ENCODE measurements around the gene CARMIL1.

CARMIL1 gene

DNA sequence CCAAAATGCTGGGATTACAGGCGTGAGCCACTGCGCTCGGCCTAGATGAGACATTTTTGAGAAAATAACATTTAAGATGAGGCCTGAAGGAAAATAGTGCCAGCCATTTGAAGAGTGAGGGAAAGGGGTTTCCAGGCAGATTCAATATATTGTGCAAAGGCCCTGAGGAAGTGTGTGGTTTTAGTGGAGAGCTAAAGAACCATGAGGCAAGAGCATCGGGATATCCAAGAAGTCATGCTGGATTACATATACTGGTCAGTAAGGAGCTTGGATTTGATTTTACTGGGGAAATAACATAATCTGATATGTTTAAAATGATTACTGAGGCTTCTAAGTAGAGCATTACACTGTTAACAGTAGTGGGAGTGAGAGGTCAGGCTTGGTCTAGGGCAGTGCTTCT is 47.0 kb downstream of the CARMIL1 start:
- no peaks in the 10 kb centered on the region for H3K9me3 ChIP-seq (ENCODE audit: control insufficient read depth in 1 of 2, low read length in 2 of 2)
- no peak overlapping the region for H3K4me3 ChIP-seq (ENCODE audit: low read depth in 1 of 2, low read length in 2 of 2)
- H3K27me3 ChIP-seq (ENCODE audit: low read depth, low read length): no peaks in the 10 kb centered on the region
- H3K27ac ChIP-seq (ENCODE audit: low read length): no peak overlapping the region
- peaks cover 0 to 2% of the 10 kb centered on the region in 2 donors for H3K4me1 ChIP-seq (ENCODE audit: control insufficient read depth in 1 of 2, insufficient read depth in 2 of 2, low read length in 2 of 2)
- no peaks in the 10 kb centered on the region for H3K36me3 ChIP-seq (ENCODE audit: control insufficient read depth in 1 of 2, insufficient read depth in 2 of 2, low read length in 2 of 2)

DNA sequence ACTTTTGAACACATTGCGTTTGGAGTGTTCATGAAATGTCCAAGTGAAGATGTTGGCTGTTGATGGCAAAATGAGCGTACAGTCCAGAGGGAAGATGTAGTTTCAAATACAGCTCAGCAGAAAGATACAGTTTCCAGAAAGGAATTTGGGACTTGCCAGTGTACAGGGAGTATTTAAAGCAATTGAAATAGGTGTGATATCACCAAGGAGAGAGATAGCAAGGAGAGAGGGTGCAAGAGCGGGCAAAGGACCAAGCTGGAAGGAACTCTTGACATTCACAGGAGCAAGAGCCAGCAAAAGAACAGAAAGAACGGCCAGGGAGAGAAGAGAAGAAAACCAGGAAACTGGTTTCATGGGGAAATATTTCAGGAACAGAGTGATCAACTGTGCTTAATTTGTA is 47.8 kb downstream of the CARMIL1 start:
- no peaks in the 10 kb centered on the region for H3K9me3 ChIP-seq (ENCODE audit: control insufficient read depth in 1 of 2, low read length in 2 of 2)
- H3K27me3 ChIP-seq (ENCODE audit: low read depth, low read length): no peaks in the 10 kb centered on the region
- no peaks in the 10 kb centered on the region for H3K36me3 ChIP-seq (ENCODE audit: control insufficient read depth in 1 of 2, insufficient read depth in 2 of 2, low read length in 2 of 2)
- H3K4me3 ChIP-seq (ENCODE audit: low read depth in 1 of 2, low read length in 2 of 2): no peak overlapping the region
- H3K4me1 ChIP-seq (ENCODE audit: control insufficient read depth in 1 of 2, insufficient read depth in 2 of 2, low read length in 2 of 2): peaks cover 0 to 7% of the 10 kb centered on the region in 2 donors
- H3K27ac ChIP-seq (ENCODE audit: low read length): no peak overlapping the region

DNA sequence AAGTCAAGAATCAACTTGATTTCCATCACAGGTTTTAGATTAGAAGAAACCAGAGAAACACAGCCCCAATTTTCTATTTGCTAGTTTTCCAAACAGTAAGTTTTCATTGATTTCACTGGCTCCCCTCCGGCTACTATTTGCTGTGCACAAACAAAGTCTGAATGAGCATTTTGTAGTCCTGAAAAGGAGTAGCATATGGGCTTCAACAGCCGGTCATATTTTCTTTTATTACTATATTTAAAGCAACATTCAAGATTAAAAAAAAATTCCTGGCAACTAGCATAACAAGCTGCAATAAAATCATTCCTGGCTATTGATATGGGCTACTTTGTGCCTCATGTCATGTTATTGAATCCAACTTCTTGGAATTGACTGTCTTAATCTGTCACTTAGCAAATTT is 48.3 kb downstream of the CARMIL1 start:
- no peaks in the 10 kb centered on the region for H3K9me3 ChIP-seq (ENCODE audit: control insufficient read depth in 1 of 2, low read length in 2 of 2)
- no peak overlapping the region for H3K27ac ChIP-seq (ENCODE audit: low read length)
- H3K36me3 ChIP-seq (ENCODE audit: control insufficient read depth in 1 of 2, insufficient read depth in 2 of 2, low read length in 2 of 2): no peaks in the 10 kb centered on the region
- H3K27me3 ChIP-seq (ENCODE audit: low read depth, low read length): no peaks in the 10 kb centered on the region
- no peak overlapping the region for H3K4me3 ChIP-seq (ENCODE audit: low read depth in 1 of 2, low read length in 2 of 2)
- peaks cover 0 to 7% of the 10 kb centered on the region in 2 donors for H3K4me1 ChIP-seq (ENCODE audit: control insufficient read depth in 1 of 2, insufficient read depth in 2 of 2, low read length in 2 of 2)

DNA sequence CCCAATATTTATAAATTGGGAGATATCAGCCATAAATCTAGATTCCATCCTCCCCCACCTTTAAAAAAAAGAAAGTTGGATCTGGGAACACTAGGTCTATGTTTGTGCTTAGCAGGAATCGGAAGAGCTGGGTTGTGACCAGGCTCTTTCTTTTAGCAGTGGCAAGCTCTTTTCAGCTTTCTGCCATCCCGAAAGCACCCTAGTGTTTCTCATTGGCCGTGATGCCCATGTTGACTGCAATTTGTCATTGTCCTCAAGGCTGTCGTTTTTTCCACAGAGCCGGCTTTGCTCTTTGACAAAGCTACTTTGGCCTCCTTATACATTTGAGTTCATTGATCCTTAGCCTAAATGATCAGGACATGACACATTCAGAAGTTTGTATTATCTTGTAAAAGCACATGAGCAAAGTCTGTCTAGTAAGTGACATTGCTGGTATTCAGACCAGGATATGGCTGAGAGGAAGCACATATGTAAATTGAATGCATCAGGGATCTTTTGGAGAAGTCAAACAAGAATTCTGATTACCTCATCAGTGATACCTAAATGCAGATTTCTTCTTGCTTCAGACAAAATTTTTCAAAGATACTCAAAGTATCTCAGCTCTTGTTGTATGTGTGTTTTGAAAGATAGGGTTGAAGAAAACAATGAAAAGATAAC is 50.1 kb downstream of the CARMIL1 start:
- peaks cover 0 to 12% of the 10 kb centered on the region in 2 donors for H3K4me1 ChIP-seq (ENCODE audit: control insufficient read depth in 1 of 2, insufficient read depth in 2 of 2, low read length in 2 of 2)

DNA sequence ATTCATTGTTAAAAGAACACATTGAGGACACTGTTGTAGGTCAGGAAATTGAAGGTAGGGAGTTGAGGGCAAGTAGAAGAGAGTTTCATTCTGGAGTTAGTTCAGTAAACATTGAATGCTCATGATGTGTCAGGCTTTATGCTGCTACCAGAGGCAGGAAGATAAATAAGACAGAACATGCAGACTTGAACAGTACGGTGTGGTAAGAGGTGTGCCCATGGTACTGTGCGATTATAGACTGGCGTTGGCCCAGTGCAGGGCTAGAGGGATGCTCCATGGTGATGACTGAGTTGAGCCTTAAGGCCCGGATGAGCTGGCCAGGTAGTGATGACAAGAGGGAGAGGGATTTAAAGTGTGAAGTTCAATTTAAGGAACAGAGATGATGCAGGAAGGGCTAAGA is 50.8 kb downstream of the CARMIL1 start:
- H3K27me3 ChIP-seq (ENCODE audit: low read depth, low read length): no peaks in the 10 kb centered on the region
- no peaks in the 10 kb centered on the region for H3K9me3 ChIP-seq (ENCODE audit: control insufficient read depth in 1 of 2, low read length in 2 of 2)
- H3K4me1 ChIP-seq (ENCODE audit: control insufficient read depth in 1 of 2, insufficient read depth in 2 of 2, low read length in 2 of 2): peaks cover 0 to 12% of the 10 kb centered on the region in 2 donors
- H3K36me3 ChIP-seq (ENCODE audit: control insufficient read depth in 1 of 2, insufficient read depth in 2 of 2, low read length in 2 of 2): no peaks in the 10 kb centered on the region
- H3K27ac ChIP-seq (ENCODE audit: low read length): no peak overlapping the region
- no peak overlapping the region for H3K4me3 ChIP-seq (ENCODE audit: low read depth in 1 of 2, low read length in 2 of 2)

More for the DNA sequence above, 50.1 kb downstream of the CARMIL1 start:
- Histone ChIP-seq H3K27me3 (ENCODE audit: low read depth, low read length) (no peaks in the 10 kb centered on the region), H3K9me3 (ENCODE audit: control insufficient read depth in 1 of 2, low read length in 2 of 2) (no peaks in the 10 kb centered on the region), H3K27ac (ENCODE audit: low read length) (no peak overlapping the region), H3K4me3 (ENCODE audit: low read depth in 1 of 2, low read length in 2 of 2) (no peak overlapping the region), H3K36me3 (ENCODE audit: control insufficient read depth in 1 of 2, insufficient read depth in 2 of 2, low read length in 2 of 2) (no peaks in the 10 kb centered on the region)

DNA sequence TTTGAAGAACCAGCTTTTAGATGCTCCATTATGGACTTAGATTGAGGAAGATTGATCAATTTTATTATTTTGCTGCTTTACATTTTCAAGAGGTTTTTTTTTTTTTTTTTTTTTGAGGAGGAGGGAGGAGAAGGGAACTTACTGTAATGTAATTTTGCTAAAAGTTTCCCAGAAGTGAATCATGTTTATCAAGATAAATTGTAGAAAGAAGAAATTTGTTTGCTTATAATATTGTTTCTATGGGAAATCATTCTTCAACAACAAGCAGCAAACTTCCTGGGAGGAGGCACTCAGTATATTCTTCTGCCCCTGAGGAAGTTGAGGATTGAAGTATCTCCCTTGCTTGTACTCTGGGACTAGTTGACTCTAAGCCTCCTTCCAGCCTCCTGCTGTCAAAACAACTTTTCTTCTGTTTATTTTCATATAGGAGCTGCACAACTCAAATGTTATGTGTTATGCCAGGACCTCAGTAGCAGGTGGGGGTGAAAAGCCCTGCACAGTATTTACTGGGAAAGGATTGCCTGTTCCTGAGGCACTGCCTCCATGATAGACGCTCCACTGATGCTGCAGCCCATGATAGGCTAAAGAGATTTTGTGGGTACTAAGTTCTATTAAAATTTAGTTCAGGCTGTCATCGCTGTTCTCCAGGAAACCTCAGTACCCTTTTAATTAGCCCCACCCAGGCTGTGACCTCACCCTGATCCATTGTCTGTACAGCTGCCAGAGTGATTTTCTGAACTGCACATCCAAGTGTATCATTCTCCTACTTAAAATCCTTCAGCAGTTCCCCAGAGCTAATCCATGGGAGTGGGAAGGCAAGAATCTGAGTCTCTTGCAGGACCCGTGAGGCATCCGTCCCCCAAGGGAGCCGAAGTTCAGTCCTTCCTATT is 51.9 kb downstream of the CARMIL1 start:
- Histone ChIP-seq H3K9me3 (ENCODE audit: control insufficient read depth in 1 of 2, low read length in 2 of 2) (no peaks in the 10 kb centered on the region), H3K4me1 (ENCODE audit: control insufficient read depth in 1 of 2, insufficient read depth in 2 of 2, low read length in 2 of 2) (peaks cover 0 to 12% of the 10 kb centered on the region in 2 donors), H3K27ac (ENCODE audit: low read length) (no peak overlapping the region), H3K36me3 (ENCODE audit: control insufficient read depth in 1 of 2, insufficient read depth in 2 of 2, low read length in 2 of 2) (no peaks in the 10 kb centered on the region), H3K27me3 (ENCODE audit: low read depth, low read length) (no peaks in the 10 kb centered on the region), H3K4me3 (ENCODE audit: low read depth in 1 of 2, low read length in 2 of 2) (no peak overlapping the region)

DNA sequence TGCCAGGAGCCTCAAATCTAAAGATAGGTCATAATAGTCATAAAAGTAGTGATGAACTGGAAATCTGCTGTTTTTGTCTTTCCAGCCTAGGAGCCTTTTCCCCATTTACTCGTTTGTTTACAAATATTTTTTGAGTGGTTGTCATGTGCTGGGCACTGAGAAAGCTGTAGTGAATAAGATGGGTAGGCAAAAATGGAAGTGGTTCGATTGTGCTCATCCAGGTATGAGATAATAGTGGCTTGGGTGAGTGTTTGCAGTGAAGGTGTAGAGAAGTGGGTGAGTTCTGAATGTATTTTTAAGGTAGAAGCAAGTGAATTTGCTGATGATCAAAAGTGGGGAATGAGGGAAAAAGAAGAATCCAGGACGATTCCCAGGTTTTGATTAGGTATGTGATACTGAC is 53.0 kb downstream of the CARMIL1 start:
- H3K4me1 ChIP-seq (ENCODE audit: control insufficient read depth in 1 of 2, insufficient read depth in 2 of 2, low read length in 2 of 2): peaks cover 0 to 12% of the 10 kb centered on the region in 2 donors

DNA sequence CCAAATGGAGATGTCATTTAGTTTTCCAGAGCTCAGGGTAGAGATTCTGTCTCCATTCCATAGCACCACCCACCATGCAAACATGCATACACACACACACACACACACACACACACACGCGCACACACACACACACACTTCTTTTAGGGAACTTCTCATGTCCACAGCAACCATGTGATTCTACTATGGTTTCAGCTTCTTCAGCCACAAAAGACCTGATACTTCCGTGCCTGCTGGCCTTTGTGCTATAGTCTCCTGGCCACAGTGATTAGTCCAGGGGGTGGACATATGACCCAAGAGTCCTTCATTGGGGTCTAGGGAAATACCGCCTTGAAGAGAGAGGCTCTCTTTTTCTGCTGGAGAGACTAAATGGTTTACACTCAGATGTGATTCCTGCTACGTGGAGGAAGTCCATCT is 53.5 kb downstream of the CARMIL1 start:
- H3K4me3 ChIP-seq (ENCODE audit: low read depth in 1 of 2, low read length in 2 of 2): no peak overlapping the region
- no peak overlapping the region for H3K27ac ChIP-seq (ENCODE audit: low read length)
- H3K27me3 ChIP-seq (ENCODE audit: low read depth, low read length): no peaks in the 10 kb centered on the region
- H3K36me3 ChIP-seq (ENCODE audit: control insufficient read depth in 1 of 2, insufficient read depth in 2 of 2, low read length in 2 of 2): no peaks in the 10 kb centered on the region
- peaks cover 0 to 12% of the 10 kb centered on the region in 2 donors for H3K4me1 ChIP-seq (ENCODE audit: control insufficient read depth in 1 of 2, insufficient read depth in 2 of 2, low read length in 2 of 2)
- H3K9me3 ChIP-seq (ENCODE audit: control insufficient read depth in 1 of 2, low read length in 2 of 2): no peaks in the 10 kb centered on the region

More for the DNA sequence above, 53.0 kb downstream of the CARMIL1 start:
- no peak overlapping the region for H3K27ac ChIP-seq (ENCODE audit: low read length)
- H3K27me3 ChIP-seq (ENCODE audit: low read depth, low read length): no peaks in the 10 kb centered on the region
- H3K4me3 ChIP-seq (ENCODE audit: low read depth in 1 of 2, low read length in 2 of 2): no peak overlapping the region
- no peaks in the 10 kb centered on the region for H3K36me3 ChIP-seq (ENCODE audit: control insufficient read depth in 1 of 2, insufficient read depth in 2 of 2, low read length in 2 of 2)
- no peaks in the 10 kb centered on the region for H3K9me3 ChIP-seq (ENCODE audit: control insufficient read depth in 1 of 2, low read length in 2 of 2)

DNA sequence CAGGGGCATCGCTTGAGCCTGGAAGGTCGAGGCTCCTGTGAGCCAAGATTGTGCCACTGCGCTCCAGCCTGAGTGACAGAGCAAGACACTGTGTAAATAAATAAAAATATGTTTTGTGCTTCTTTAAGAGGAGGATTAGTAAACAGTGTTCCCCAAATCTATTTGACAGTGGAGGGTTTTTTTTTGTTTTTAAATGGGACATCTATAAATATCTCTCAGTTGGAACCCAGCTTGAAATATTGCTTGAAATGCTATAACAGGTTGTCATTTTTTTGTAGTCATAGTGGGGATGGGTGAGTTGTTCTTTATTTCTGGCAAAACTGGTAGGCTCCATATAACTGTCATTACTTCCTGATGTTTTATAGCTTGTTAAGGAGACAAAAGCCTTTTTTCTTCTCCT is 54.3 kb downstream of the CARMIL1 start:
- Histone ChIP-seq H3K27ac (ENCODE audit: low read length) (no peak overlapping the region), H3K4me3 (ENCODE audit: low read depth in 1 of 2, low read length in 2 of 2) (no peak overlapping the region), H3K9me3 (ENCODE audit: control insufficient read depth in 1 of 2, low read length in 2 of 2) (no peaks in the 10 kb centered on the region), H3K27me3 (ENCODE audit: low read depth, low read length) (no peaks in the 10 kb centered on the region), H3K36me3 (ENCODE audit: control insufficient read depth in 1 of 2, insufficient read depth in 2 of 2, low read length in 2 of 2) (no peaks in the 10 kb centered on the region), H3K4me1 (ENCODE audit: control insufficient read depth in 1 of 2, insufficient read depth in 2 of 2, low read length in 2 of 2) (peaks cover 0 to 12% of the 10 kb centered on the region in 2 donors)

DNA sequence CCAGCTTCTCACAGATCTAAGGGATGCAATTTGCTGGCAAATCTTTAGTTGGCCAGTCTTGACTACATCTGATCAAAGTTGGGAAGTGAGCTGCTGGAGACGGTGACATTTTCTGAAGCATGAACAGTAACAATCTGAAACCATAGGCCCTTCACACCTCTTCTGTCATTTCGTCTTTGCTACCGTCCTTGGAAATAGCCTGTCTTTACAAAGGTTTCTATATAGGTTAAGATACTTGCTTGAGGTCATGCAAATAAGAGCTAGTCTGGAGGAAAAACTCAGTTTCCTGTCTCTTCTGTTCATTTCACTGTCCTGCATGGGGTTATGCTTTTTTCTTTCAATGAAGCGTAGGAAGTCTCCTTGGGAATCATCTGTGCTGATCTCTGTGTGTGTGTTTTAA is 55.6 kb downstream of the CARMIL1 start:
- H3K36me3 ChIP-seq (ENCODE audit: control insufficient read depth in 1 of 2, insufficient read depth in 2 of 2, low read length in 2 of 2): no peaks in the 10 kb centered on the region
- no peak overlapping the region for H3K27ac ChIP-seq (ENCODE audit: low read length)
- no peak overlapping the region for H3K4me3 ChIP-seq (ENCODE audit: low read depth in 1 of 2, low read length in 2 of 2)
- H3K4me1 ChIP-seq (ENCODE audit: control insufficient read depth in 1 of 2, insufficient read depth in 2 of 2, low read length in 2 of 2): peaks cover 0 to 12% of the 10 kb centered on the region in 2 donors
- H3K27me3 ChIP-seq (ENCODE audit: low read depth, low read length): no peaks in the 10 kb centered on the region
- no peaks in the 10 kb centered on the region for H3K9me3 ChIP-seq (ENCODE audit: control insufficient read depth in 1 of 2, low read length in 2 of 2)

DNA sequence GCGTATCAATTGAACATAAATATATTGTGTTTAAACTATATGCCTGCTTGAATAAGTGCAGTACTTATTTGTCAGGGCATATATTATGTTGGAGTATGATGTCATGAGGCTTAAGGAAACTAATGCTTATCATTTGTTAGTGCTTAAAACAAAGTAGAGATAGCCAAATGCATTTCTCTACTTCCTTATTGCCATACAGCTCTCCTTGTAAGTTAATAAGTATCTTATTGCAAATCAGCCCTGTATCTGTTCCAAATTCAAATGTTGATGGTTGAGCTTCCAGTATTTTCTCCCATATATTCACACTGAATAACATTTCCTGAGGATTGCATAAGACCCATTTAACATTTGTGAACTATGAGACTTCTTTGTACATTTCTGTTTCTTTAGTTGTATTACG is 57.8 kb downstream of the CARMIL1 start:
- Histone ChIP-seq H3K36me3 (ENCODE audit: control insufficient read depth in 1 of 2, insufficient read depth in 2 of 2, low read length in 2 of 2) (no peaks in the 10 kb centered on the region), H3K27ac (ENCODE audit: low read length) (no peak overlapping the region), H3K4me3 (ENCODE audit: low read depth in 1 of 2, low read length in 2 of 2) (no peak overlapping the region), H3K27me3 (ENCODE audit: low read depth, low read length) (no peaks in the 10 kb centered on the region), H3K4me1 (ENCODE audit: control insufficient read depth in 1 of 2, insufficient read depth in 2 of 2, low read length in 2 of 2) (peaks cover 0 to 5% of the 10 kb centered on the region in 2 donors), H3K9me3 (ENCODE audit: control insufficient read depth in 1 of 2, low read length in 2 of 2) (no peaks in the 10 kb centered on the region)
